GM12878 (cell line): ENCODE results near the gene CARS2. TPM values are rescaled to one million over a fixed set of nuclear protein-coding genes. Genes with fewer than 3 reads are reported as not detected.
A peak's percentile ranks its signal among the peaks of the same experiment; 100 is the strongest.

Experiments used
- ATF7 ChIP-seq: fragments of 450-650 bp; IDR thresholded peaks from 2 replicates; pipeline ENCODE4 v1.6.1; 2016; ENCODE audit warnings: low read depth, mild to moderate bottlenecking
- BCL11A ChIP-seq: IDR thresholded peaks from 2 replicates; pipeline ENCODE4 v1.6.1; 2011; ENCODE audit warnings: low read depth, low read length
- BMI1 ChIP-seq: fragments of 450-650 bp; IDR thresholded peaks from 2 replicates; pipeline ENCODE4 v1.6.1; 2016; ENCODE audit warnings: mild to moderate bottlenecking, moderate library complexity, borderline replicate concordance
- CEBPB ChIP-seq, 2 experiments: fragments of 150-350 bp in 1 of 2; IDR thresholded peaks; 2 replicates each; pipeline ENCODE4 v1.6.1; 2012 to 2014; ENCODE audit warnings: low read depth in 2 of 2, low read length in 2 of 2, borderline replicate concordance in 1 of 2, inconsistent platforms in 1 of 2
- ETV6 ChIP-seq, 2 experiments: fragments of 450-650 bp in 1 of 2; IDR thresholded peaks in 1 of 2; conservative IDR thresholded peaks in 1 of 2; 2 replicates each; pipeline ENCODE4 v1.6.1; 2014; ENCODE audit warnings: antibody characterized with exemption in 1 of 2, borderline replicate concordance in 1 of 2, low read depth in 1 of 2, mild to moderate bottlenecking in 1 of 2, moderate library complexity in 1 of 2
- FOXM1 ChIP-seq: IDR thresholded peaks from 2 replicates; pipeline ENCODE4 v1.6.1; 2012; ENCODE audit warnings: low read depth, mild to moderate bottlenecking, inconsistent platforms, low read length, moderate library complexity
- HCFC1 ChIP-seq: fragments of 150-350 bp; IDR thresholded peaks from 2 replicates; pipeline ENCODE4 v1.6.1; 2014; ENCODE audit warnings: low read length
- IKZF1 ChIP-seq: fragments of 450-650 bp; conservative IDR thresholded peaks from 2 replicates; pipeline ENCODE4 v1.6.1; 2017; ENCODE audit warnings: antibody characterized with exemption, mild to moderate bottlenecking
- LARP7 ChIP-seq: fragments of 450-650 bp; IDR thresholded peaks from 2 replicates; pipeline ENCODE4 v1.6.1; 2017; ENCODE audit warnings: mild to moderate bottlenecking
- NFYB ChIP-seq: IDR thresholded peaks from 2 replicates; pipeline ENCODE4 v1.6.1; 2011; ENCODE audit warnings: low read depth, mild to moderate bottlenecking, low read length, improper control_type of control experiment, moderate library complexity; ENCODE audit not compliant: insufficient read depth
- NR2F1 ChIP-seq: fragments of 450-650 bp; conservative IDR thresholded peaks from 2 replicates; pipeline ENCODE4 v1.6.1; 2017; ENCODE audit warnings: mild to moderate bottlenecking
- PKNOX1 ChIP-seq: fragments of 450-650 bp; IDR thresholded peaks from 2 replicates; pipeline ENCODE4 v1.6.1; 2016; ENCODE audit warnings: mild to moderate bottlenecking
- POLR2AphosphoS5 ChIP-seq: IDR thresholded peaks from 2 replicates; pipeline ENCODE4 v1.6.1; 2011; ENCODE audit warnings: mild to moderate bottlenecking, low read length, inconsistent platforms
- RBBP5 ChIP-seq: fragments of 200-600 bp; sonication (generic); conservative IDR thresholded peaks from 2 replicates; pipeline ENCODE4 v1.6.1; 2016
- RCOR1 ChIP-seq: conservative IDR thresholded peaks from 2 replicates; pipeline ENCODE4 v1.6.1; 2012; ENCODE audit warnings: low read depth, low read length, improper control_type of control experiment
- RFX5 ChIP-seq: IDR thresholded peaks from 2 replicates; pipeline ENCODE4 v1.6.1; 2011; ENCODE audit warnings: low read depth, low read length, improper control_type of control experiment
- SKIL ChIP-seq: fragments of 450-650 bp; IDR thresholded peaks from 2 replicates; pipeline ENCODE4 v1.6.1; 2017; ENCODE audit warnings: mild to moderate bottlenecking, low read depth, inconsistent platforms; ENCODE audit not compliant: poor library complexity, severe bottlenecking
- SMARCA5 ChIP-seq: fragments of 450-650 bp; IDR thresholded peaks from 2 replicates; pipeline ENCODE4 v1.6.1; 2017; ENCODE audit warnings: mild to moderate bottlenecking
- SREBF1 ChIP-seq: IDR thresholded peaks from 2 replicates; pipeline ENCODE4 v1.6.1; 2012; ENCODE audit warnings: mild to moderate bottlenecking, low read length
- TARDBP ChIP-seq: IDR thresholded peaks from 2 replicates; pipeline ENCODE4 v1.6.1; 2016; ENCODE audit warnings: borderline replicate concordance
- TCF12 ChIP-seq: IDR thresholded peaks from 2 replicates; pipeline ENCODE4 v1.6.1; 2011; ENCODE audit warnings: low read depth, mild to moderate bottlenecking, low read length
- polyA plus RNA-seq, 11 experiments: library from polyadenylated mRNA; depleted of rRNA in 4 of 11; unstranded in 6 of 11; stranded (reverse) in 5 of 11; fragments of >200 nt; fragmentation: Nextera tagmentation in 4 of 11; fragmentation: Illumina TruSeq in 1 of 11; extraction: Ambion mirVana in 4 of 11; extraction: Trizol in 1 of 11; gene quantifications; 1 replicate in 1 of 11; 2 replicates in 10 of 11; pipeline versions ENCODE4 v1.2.1 to v1.2.3, GENCODE V29; 2011 to 2016; ENCODE audit warnings: inconsistent platforms in 2 of 11, missing spikeins in 2 of 11, low read depth in 1 of 11
- total RNA-seq, 4 experiments: library from RNA; depleted of rRNA in 3 of 4; stranded (reverse); fragments of >200 nt in 3 of 4; fragmentation: Illumina TruSeq in 1 of 4; extraction: Trizol in 1 of 4; gene quantifications; 2 replicates each; pipeline versions ENCODE4 v1.2.1 to v1.2.3, GENCODE V29; 2013 to 2021
- TF ChIP-seq, protein P1 (sequence below): fragments of 450-650 bp; formaldehyde crosslinking; IDR thresholded peaks from 2 replicates; pipeline ENCODE4 v1.5.0; 2022; ENCODE audit warnings: mild to moderate bottlenecking, missing genetic modification characterization

CARS2 gene
- total and polyA plus RNA-seq, 10 of the 15 experiments (the other 5 are each of a cell fraction or from before 2014, with no cell fraction given) = 4.2 to 101 (median 61.5) TPM

GRCh38 chr13:110714797-110715394, 9.0 kb upstream of the CARS2 start (continued):
- no peak for TF ChIP-seq PKNOX1
- peak; percentile 59 for TF ChIP-seq SMARCA5
- TF ChIP-seq ATF7 = no peak; the same call in 1 of the 2 replicates
- peak; percentile 63 for TF ChIP-seq LARP7
- TF ChIP-seq IKZF1 = peak; percentile 63
- TF ChIP-seq NR2F1 = no peak
- TF ChIP-seq POLR2AphosphoS5 = peak; percentile 100
- TF ChIP-seq, protein P1, sequence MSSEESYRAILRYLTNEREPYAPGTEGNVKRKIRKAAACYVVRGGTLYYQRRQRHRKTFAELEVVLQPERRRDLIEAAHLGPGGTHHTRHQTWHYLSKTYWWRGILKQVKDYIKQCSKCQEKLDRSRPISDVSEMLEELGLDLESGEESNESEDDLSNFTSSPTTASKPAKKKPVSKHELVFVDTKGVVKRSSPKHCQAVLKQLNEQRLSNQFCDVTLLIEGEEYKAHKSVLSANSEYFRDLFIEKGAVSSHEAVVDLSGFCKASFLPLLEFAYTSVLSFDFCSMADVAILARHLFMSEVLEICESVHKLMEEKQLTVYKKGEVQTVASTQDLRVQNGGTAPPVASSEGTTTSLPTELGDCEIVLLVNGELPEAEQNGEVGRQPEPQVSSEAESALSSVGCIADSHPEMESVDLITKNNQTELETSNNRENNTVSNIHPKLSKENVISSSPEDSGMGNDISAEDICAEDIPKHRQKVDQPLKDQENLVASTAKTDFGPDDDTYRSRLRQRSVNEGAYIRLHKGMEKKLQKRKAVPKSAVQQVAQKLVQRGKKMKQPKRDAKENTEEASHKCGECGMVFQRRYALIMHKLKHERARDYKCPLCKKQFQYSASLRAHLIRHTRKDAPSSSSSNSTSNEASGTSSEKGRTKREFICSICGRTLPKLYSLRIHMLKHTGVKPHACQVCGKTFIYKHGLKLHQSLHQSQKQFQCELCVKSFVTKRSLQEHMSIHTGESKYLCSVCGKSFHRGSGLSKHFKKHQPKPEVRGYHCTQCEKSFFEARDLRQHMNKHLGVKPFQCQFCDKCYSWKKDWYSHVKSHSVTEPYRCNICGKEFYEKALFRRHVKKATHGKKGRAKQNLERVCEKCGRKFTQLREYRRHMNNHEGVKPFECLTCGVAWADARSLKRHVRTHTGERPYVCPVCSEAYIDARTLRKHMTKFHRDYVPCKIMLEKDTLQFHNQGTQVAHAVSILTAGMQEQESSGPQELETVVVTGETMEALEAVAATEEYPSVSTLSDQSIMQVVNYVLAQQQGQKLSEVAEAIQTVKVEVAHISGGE (CRISPR knock-in tag) = 0 out of 2 replicates have a peak, but pooled peaks have one; percentile 35
- peak; percentile 64 for TF ChIP-seq SKIL
- TF ChIP-seq SREBF1 = no peak
- no peak for TF ChIP-seq RFX5
- no peak; the same call in 1 of the 2 replicates for TF ChIP-seq BMI1
- no peak for TF ChIP-seq NFYB
- TF ChIP-seq TCF12 = peak; percentile 87; the same call in 1 of the 2 replicates
- no peak for TF ChIP-seq BCL11A
- no peak for TF ChIP-seq FOXM1
- TF ChIP-seq ETV6 (conservative IDR thresholded peaks at IDR 0.05 in 1 of 2, IDR thresholded peaks at IDR 0.05 in 1 of 2; ENCODE audit: borderline replicate concordance in 1 of 2, low read depth in 1 of 2) = peak in 1 of 2 experiments; percentile 47; a peak in 1 of 4 replicates
- 0 out of 2 replicates have a peak, but pooled peaks have one; percentile 19 for TF ChIP-seq RCOR1
- TF ChIP-seq RBBP5 = no peak
- no peak for TF ChIP-seq TARDBP
- TF ChIP-seq CEBPB (IDR thresholded peaks at IDR 0.05; ENCODE audit: borderline replicate concordance in 1 of 2, low read depth in 2 of 2, low read length in 2 of 2) = no peak
- peak; percentile 40 for TF ChIP-seq HCFC1
